HCT116 (cell line): Measurements from ENCODE around the gene ROS1. TPM values are rescaled to one million over a fixed set of nuclear protein-coding genes. Genes with fewer than 3 reads are reported as not detected.

Experiments
- ATAC-seq: fragments of 200-7000 bp; cut with Tn5 transposase; 2 replicates; pipeline ENCODE4 v1.9.1; 2020; ENCODE audit warnings: mild to moderate bottlenecking, moderate library complexity
- BruUV-seq: library from RNA; stranded (reverse); fragments of 400-500 nt; replicated peaks from 2 replicates; lab custom pipeline; 2021; lab: Mats Ljungman, UMichigan
- CTCF ChIA-PET: fragments of 300-600 bp; sonication (Branson Sonifier 250); formaldehyde crosslinking; loops from one replicate; lab custom pipeline; 2021; ENCODE audit warnings: antibody characterized with exemption; lab: Charles Lee
- POLR2A ChIA-PET: fragments of 300-600, 350-600 bp; sonication (Branson Sonifier 250); formaldehyde crosslinking; loops from one replicate; lab custom pipeline; 2021; ENCODE audit warnings: antibody characterized with exemption; lab: Charles Lee
- RAD21 ChIA-PET, 2 experiments: fragments of 300-600 bp; sonication (Branson Sonifier 250); formaldehyde crosslinking; loops; one replicate each; lab custom pipeline; 2023; ENCODE audit warnings: low total read pairs in 2 of 2; ENCODE audit not compliant: uncharacterized antibody in 2 of 2, unreplicated experiment in 2 of 2, low non-redundant PET in 1 of 2; lab: Charles Lee
- DNase-seq: peaks from one replicate; pipeline ENCODE4 v3.0.0-alpha.2; 2010; ENCODE audit warnings: low read depth, low spot score
- H2AFZ ChIP-seq: fragments of 200-600 bp; shearing (Covaris generic), sonication (generic); 2 replicates; pipeline ENCODE4 v1.6.1; 2017; ENCODE audit warnings: low read depth, mixed run types, mixed read lengths, antibody characterized with exemption, low read length; ENCODE audit not compliant: poor library complexity, severe bottlenecking
- H3K27ac ChIP-seq: 2 replicates; pipeline ENCODE4 v1.5.1; 2012; ENCODE audit warnings: low read depth, low read length
- H3K27me3 ChIP-seq: fragments of 200-600 bp; sonication (generic); 2 replicates; pipeline ENCODE4 v1.6.1; 2016; ENCODE audit warnings: mixed run types, low read length, mixed read lengths; ENCODE audit not compliant: insufficient read depth
- H3K36me3 ChIP-seq, 2 experiments: fragments of 200-500 bp in 1 of 2; fragments of 200-600 bp in 1 of 2; sonication (Bioruptor generic) in 1 of 2; sonication (generic) in 1 of 2; 2 replicates each; pipeline versions ENCODE4 v1.5.1 to v1.6.1; 2014 to 2016; ENCODE audit warnings: low read length in 2 of 2, inconsistent platforms in 1 of 2, mixed read lengths in 1 of 2, mixed run types in 1 of 2; ENCODE audit not compliant: insufficient read depth in 2 of 2, control insufficient read depth in 1 of 2
- H3K4me1 ChIP-seq, 2 experiments: fragments of 200-600 bp in 1 of 2; sonication (generic) in 1 of 2; 2 replicates each; pipeline versions ENCODE4 v1.5.1 to v1.6.1; 2012 to 2017; ENCODE audit warnings: low read length in 2 of 2, inconsistent platforms in 1 of 2, mild to moderate bottlenecking in 1 of 2, mixed read lengths in 1 of 2, mixed run types in 1 of 2, moderate library complexity in 1 of 2; ENCODE audit not compliant: insufficient read depth in 2 of 2, control insufficient read depth in 1 of 2
- H3K4me2 ChIP-seq: fragments of 200-600 bp; sonication (generic); 2 replicates; pipeline ENCODE4 v1.6.1; 2017; ENCODE audit warnings: mixed run types, low read length, mixed read lengths
- H3K4me3 ChIP-seq, 2 experiments: fragments of 200-600 bp in 1 of 2; sonication (generic) in 1 of 2; replicated peaks in 1 of 2; 2 replicates each; pipeline ENCODE4 v1.5.1; 2011 to 2016; ENCODE audit warnings: low read length in 2 of 2, control low read depth in 1 of 2, low read depth in 1 of 2, mild to moderate bottlenecking in 1 of 2, mixed read lengths in 1 of 2, mixed run types in 1 of 2
- H3K79me2 ChIP-seq: fragments of 200-600 bp; sonication (generic); 2 replicates; pipeline ENCODE4 v1.6.1; 2017; ENCODE audit warnings: mild to moderate bottlenecking, mixed run types, low read length, moderate library complexity, mixed read lengths; ENCODE audit not compliant: insufficient read depth
- H3K9ac ChIP-seq: fragments of 200-600 bp; sonication (generic); 2 replicates; pipeline ENCODE4 v1.6.1; 2016; ENCODE audit warnings: low read length, mixed read lengths
- H3K9me2 ChIP-seq: fragments of 200-600 bp; sonication (generic), shearing (Covaris generic); 2 replicates; pipeline ENCODE4 v1.6.1; 2017; ENCODE audit warnings: mixed run types, mild to moderate bottlenecking, moderate library complexity; ENCODE audit not compliant: insufficient read depth
- H3K9me3 ChIP-seq, 2 experiments: fragments of 200-500 bp in 1 of 2; fragments of 200-600 bp in 1 of 2; sonication (Bioruptor generic) in 1 of 2; sonication (generic) in 1 of 2; 2 replicates each; pipeline ENCODE4 v1.6.1; 2014 to 2017; ENCODE audit warnings: low read length in 2 of 2, mixed read lengths in 2 of 2, inconsistent platforms in 1 of 2, low read depth in 1 of 2, mild to moderate bottlenecking in 1 of 2, mixed run types in 1 of 2, moderate library complexity in 1 of 2; ENCODE audit not compliant: control insufficient read depth in 1 of 2, insufficient read depth in 1 of 2
- H4K20me1 ChIP-seq: fragments of 200-600 bp; sonication (generic), shearing (Covaris generic); 2 replicates; pipeline ENCODE4 v1.6.1; 2017; ENCODE audit warnings: mixed run types, mild to moderate bottlenecking, moderate library complexity; ENCODE audit not compliant: insufficient read depth
- CBX3 ChIP-seq: IDR thresholded peaks from 2 replicates; pipeline ENCODE4 v1.6.1; 2012; ENCODE audit warnings: low read depth
- EGR1 ChIP-seq: IDR thresholded peaks from 2 replicates; pipeline ENCODE4 v1.6.1; 2012; ENCODE audit warnings: low read depth
- EZH2 ChIP-seq: fragments of 200-600 bp; sonication (generic); IDR thresholded peaks from 2 replicates; pipeline ENCODE4 v1.6.1; 2017; ENCODE audit warnings: antibody characterized with exemption, mixed run types
- FOSL1 ChIP-seq: IDR thresholded peaks from 2 replicates; pipeline ENCODE4 v1.6.1; 2012; ENCODE audit warnings: low read depth
- POLR2A ChIP-seq: IDR thresholded peaks from 2 replicates; pipeline ENCODE4 v1.7.0; 2011; ENCODE audit warnings: borderline replicate concordance; ENCODE audit not compliant: insufficient read depth, insufficient read length; ENCODE audit errors: extremely low read depth
- POLR2AphosphoS5 ChIP-seq: IDR thresholded peaks from 2 replicates; pipeline ENCODE4 v1.6.1; 2011; ENCODE audit warnings: mild to moderate bottlenecking, low read depth, low read length, moderate library complexity
- RAD21 ChIP-seq: IDR thresholded peaks from 2 replicates; pipeline ENCODE4 v1.6.1; 2012; ENCODE audit warnings: low read depth, mild to moderate bottlenecking
- SIN3A ChIP-seq: IDR thresholded peaks from 2 replicates; pipeline ENCODE4 v1.6.1; 2012; ENCODE audit warnings: low read depth
- TCF7L2 ChIP-seq: IDR thresholded peaks from 2 replicates; pipeline ENCODE4 v1.7.0; 2011; ENCODE audit warnings: borderline replicate concordance, inconsistent platforms; ENCODE audit not compliant: insufficient read depth, insufficient read length; ENCODE audit errors: extremely low read depth
- ZFX ChIP-seq: fragments of 450-650 bp; IDR thresholded peaks from 2 replicates; pipeline ENCODE4 v1.6.1; 2017
- intact Hi-C: fragments of 100-400 bp; cut with micrococcal nuclease; formaldehyde crosslinking; loops from 2 replicates; pipeline ENCODE4 v1.10.0; 2022
- total RNA-seq: library from RNA; stranded (reverse); gene quantifications from one replicate; pipeline ENCODE4 v1.2.1, GENCODE V29; 2021; ENCODE audit not compliant: unreplicated experiment
- TF ChIP-seq, protein P1 (sequence below), 3 experiments: fragments of 200-600 bp in 1 of 3; sonication (generic) in 1 of 3; IDR thresholded peaks in 2 of 3; conservative IDR thresholded peaks in 1 of 3; 2 replicates each; pipeline ENCODE4 v1.5.1; 2012 to 2017; ENCODE audit warnings: low read depth in 2 of 3, low read length in 2 of 3, antibody characterized with exemption in 1 of 3, borderline replicate concordance in 1 of 3, control low read depth in 1 of 3, mild to moderate bottlenecking in 1 of 3, mixed read lengths in 1 of 3, mixed run types in 1 of 3, moderate library complexity in 1 of 3; ENCODE audit not compliant: insufficient read depth in 1 of 3
- TF ChIP-seq, protein P2 (sequence below): IDR thresholded peaks from 2 replicates; pipeline ENCODE4 v1.6.1; 2012; ENCODE audit warnings: low read depth

The ROS1 gene
- total RNA-seq, 1 experiment from 2014 or later, result not detected

DNA sequence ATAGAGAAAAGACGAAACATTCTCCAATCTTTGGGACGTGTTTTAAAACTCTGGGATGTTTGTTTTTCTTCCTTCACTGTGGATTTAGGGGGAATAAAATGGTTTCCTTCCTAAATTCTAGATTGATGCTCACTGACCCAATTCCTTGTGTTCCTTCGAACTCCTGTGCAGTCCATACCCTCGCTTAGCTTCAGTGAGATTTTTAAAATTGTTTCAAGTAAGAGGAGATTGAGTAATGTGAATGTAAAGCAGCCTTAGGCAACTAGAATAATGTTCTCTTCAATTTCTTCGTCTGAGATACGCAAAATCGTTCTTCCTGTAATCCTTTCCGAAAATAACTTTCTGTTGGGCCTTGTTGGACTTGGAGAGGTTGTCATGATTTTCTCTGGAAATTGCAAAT lies 162.9 kb downstream of the ROS1 start:
- RAD21 ChIA-PET, result no interaction called here
- Histone ChIP-seq H2AFZ (no peak overlapping the region), H3K4me2 (no peak overlapping the region), H3K9ac (no peak overlapping the region), H3K36me3 (no peaks in the 10 kb centered on the region), H3K27ac (no peak overlapping the region), H3K79me2 (no peaks in the 10 kb centered on the region), H3K4me1 (no peaks in the 10 kb centered on the region), H3K9me2 (no peaks in the 10 kb centered on the region), H3K27me3 (peaks cover 3% of the 10 kb centered on the region; the same call in 1 of the 2 replicates), H3K4me3 (no peak overlapping the region), H4K20me1 (no peaks in the 10 kb centered on the region), H3K9me3 (no peaks in the 10 kb centered on the region)
- ATAC-seq (no peak), DNase-seq (no peak)
- CTCF ChIA-PET, result no interaction called here
- intact Hi-C loops, result no loop called here
- POLR2A ChIA-PET, result no interaction called here
- no TSS peak for BruUV-seq
- TF ChIP-seq FOSL1 (no peak), EGR1 (no peak)
- TF ChIP-seq, protein P1, sequence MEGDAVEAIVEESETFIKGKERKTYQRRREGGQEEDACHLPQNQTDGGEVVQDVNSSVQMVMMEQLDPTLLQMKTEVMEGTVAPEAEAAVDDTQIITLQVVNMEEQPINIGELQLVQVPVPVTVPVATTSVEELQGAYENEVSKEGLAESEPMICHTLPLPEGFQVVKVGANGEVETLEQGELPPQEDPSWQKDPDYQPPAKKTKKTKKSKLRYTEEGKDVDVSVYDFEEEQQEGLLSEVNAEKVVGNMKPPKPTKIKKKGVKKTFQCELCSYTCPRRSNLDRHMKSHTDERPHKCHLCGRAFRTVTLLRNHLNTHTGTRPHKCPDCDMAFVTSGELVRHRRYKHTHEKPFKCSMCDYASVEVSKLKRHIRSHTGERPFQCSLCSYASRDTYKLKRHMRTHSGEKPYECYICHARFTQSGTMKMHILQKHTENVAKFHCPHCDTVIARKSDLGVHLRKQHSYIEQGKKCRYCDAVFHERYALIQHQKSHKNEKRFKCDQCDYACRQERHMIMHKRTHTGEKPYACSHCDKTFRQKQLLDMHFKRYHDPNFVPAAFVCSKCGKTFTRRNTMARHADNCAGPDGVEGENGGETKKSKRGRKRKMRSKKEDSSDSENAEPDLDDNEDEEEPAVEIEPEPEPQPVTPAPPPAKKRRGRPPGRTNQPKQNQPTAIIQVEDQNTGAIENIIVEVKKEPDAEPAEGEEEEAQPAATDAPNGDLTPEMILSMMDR (IDR thresholded peaks at IDR 0.05 in 2 of 3, conservative IDR thresholded peaks at IDR 0.05 in 1 of 3; ENCODE audit: borderline replicate concordance in 1 of 3, insufficient read depth in 1 of 3, low read depth in 2 of 3, low read length in 2 of 3), result no peak

DNA sequence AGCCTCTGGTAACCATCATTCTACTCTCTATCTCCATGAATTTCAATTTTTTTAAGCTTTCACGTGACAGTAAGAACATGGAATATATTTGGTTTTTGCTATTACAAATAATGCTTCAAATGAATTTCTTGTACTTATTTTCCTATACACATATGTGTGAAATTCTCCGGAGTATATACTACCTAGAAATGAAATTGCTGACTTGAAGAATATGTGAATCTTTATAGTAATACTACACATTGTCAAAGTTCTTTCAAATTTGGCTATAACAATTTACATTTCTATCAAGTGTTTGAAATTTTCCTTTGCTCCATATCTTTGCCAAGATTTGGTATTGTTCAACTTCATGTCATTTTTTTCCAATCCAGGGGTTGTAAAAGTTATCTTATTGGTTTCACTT lies 172.0 kb downstream of the ROS1 start:
- no peak overlapping the region for H3K9ac ChIP-seq
- H3K9me3 ChIP-seq, result no peaks in the 10 kb centered on the region
- H3K27ac ChIP-seq, result no peak overlapping the region
- ChIA-PET CTCF (no interaction called here), POLR2A (no interaction called here), RAD21 (no interaction called here)
- DNase-seq (no peak), ATAC-seq (no peak)
- H4K20me1 ChIP-seq, result no peaks in the 10 kb centered on the region
- no peaks in the 10 kb centered on the region for H3K79me2 ChIP-seq
- H3K36me3 ChIP-seq, result no peaks in the 10 kb centered on the region
- no peaks in the 10 kb centered on the region for H3K9me2 ChIP-seq
- H3K4me3 ChIP-seq, result no peak overlapping the region
- BruUV-seq, result no TSS peak
- intact Hi-C loops, result no loop called here
- no peak overlapping the region for H3K4me2 ChIP-seq
- H2AFZ ChIP-seq, result no peak overlapping the region
- no peaks in the 10 kb centered on the region for H3K4me1 ChIP-seq
- H3K27me3 ChIP-seq, result no peaks in the 10 kb centered on the region
- TF ChIP-seq SIN3A (no peak), POLR2A (no peak), TCF7L2 (no peak), ZFX (no peak), CBX3 (no peak), RAD21 (no peak), POLR2AphosphoS5 (no peak), EZH2 (no peak)
- TF ChIP-seq, protein P2, sequence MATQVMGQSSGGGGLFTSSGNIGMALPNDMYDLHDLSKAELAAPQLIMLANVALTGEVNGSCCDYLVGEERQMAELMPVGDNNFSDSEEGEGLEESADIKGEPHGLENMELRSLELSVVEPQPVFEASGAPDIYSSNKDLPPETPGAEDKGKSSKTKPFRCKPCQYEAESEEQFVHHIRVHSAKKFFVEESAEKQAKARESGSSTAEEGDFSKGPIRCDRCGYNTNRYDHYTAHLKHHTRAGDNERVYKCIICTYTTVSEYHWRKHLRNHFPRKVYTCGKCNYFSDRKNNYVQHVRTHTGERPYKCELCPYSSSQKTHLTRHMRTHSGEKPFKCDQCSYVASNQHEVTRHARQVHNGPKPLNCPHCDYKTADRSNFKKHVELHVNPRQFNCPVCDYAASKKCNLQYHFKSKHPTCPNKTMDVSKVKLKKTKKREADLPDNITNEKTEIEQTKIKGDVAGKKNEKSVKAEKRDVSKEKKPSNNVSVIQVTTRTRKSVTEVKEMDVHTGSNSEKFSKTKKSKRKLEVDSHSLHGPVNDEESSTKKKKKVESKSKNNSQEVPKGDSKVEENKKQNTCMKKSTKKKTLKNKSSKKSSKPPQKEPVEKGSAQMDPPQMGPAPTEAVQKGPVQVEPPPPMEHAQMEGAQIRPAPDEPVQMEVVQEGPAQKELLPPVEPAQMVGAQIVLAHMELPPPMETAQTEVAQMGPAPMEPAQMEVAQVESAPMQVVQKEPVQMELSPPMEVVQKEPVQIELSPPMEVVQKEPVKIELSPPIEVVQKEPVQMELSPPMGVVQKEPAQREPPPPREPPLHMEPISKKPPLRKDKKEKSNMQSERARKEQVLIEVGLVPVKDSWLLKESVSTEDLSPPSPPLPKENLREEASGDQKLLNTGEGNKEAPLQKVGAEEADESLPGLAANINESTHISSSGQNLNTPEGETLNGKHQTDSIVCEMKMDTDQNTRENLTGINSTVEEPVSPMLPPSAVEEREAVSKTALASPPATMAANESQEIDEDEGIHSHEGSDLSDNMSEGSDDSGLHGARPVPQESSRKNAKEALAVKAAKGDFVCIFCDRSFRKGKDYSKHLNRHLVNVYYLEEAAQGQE, result no peak
- TF ChIP-seq, protein P1 (IDR thresholded peaks at IDR 0.05 in 2 of 3, conservative IDR thresholded peaks at IDR 0.05 in 1 of 3; ENCODE audit: borderline replicate concordance in 1 of 3, insufficient read depth in 1 of 3, low read depth in 2 of 3, low read length in 2 of 3), result no peak
